OCI-LY3 (cell line): ENCODE results near the gene MAP2K7.

Source experiments
- H2AFZ ChIP-seq: fragments of 200-600, 300-600 bp; shearing (Covaris generic); 2 replicates; pipeline ENCODE4 v1.6.0; 2014; ENCODE audit warnings: antibody characterized with exemption, low read depth, low read length
- H3K27ac ChIP-seq: fragments of 200-600, 300-600 bp; sonication (generic); 2 replicates; pipeline ENCODE4 v1.5.1; 2014; ENCODE audit warnings: mild to moderate bottlenecking, low read length, moderate library complexity, mixed read lengths
- H3K27me3 ChIP-seq: fragments of 200-600, 300-600 bp; sonication (generic); 2 replicates; pipeline ENCODE4 v1.6.1; 2014; ENCODE audit warnings: low read depth, low read length, mixed read lengths
- H3K36me3 ChIP-seq: fragments of 200-600, 300-600 bp; sonication (generic); replicated peaks from 2 replicates; pipeline ENCODE3; 2014; ENCODE audit warnings: low read depth, low read length, mixed read lengths
- H3K4me1 ChIP-seq: fragments of 300-600, 200-600 bp; sonication (generic); 2 replicates; pipeline ENCODE4 v1.6.1; 2014; ENCODE audit warnings: low read length, mixed read lengths
- H3K4me2 ChIP-seq: fragments of 200-600, 300-600 bp; sonication (generic); 2 replicates; pipeline ENCODE4 v1.6.1; 2014; ENCODE audit warnings: low read length, mixed read lengths
- H3K4me3 ChIP-seq: fragments of 300-600, 200-600 bp; sonication (generic); 2 replicates; pipeline ENCODE4 v1.5.1; 2014; ENCODE audit warnings: antibody characterized with exemption, mild to moderate bottlenecking, low read length, moderate library complexity
- H3K79me2 ChIP-seq: fragments of 300-600, 200-600 bp; shearing (Covaris generic); 2 replicates; pipeline ENCODE4 v1.6.1; 2014; ENCODE audit warnings: mild to moderate bottlenecking, low read length, mixed read lengths
- H3K9ac ChIP-seq: fragments of 300-600, 200-600 bp; shearing (Covaris generic); 2 replicates; pipeline ENCODE4 v1.6.0; 2014; ENCODE audit warnings: mild to moderate bottlenecking, low read length, moderate library complexity
- H3K9me3 ChIP-seq: fragments of 200-600, 300-600 bp; shearing (Covaris generic); 2 replicates; pipeline ENCODE4 v1.6.1; 2014; ENCODE audit warnings: low read length, mixed read lengths; ENCODE audit not compliant: insufficient read depth
- H4K20me1 ChIP-seq: fragments of 200-600, 300-600 bp; sonication (generic); 2 replicates; pipeline ENCODE4 v1.6.1; 2016; ENCODE audit warnings: low read length, mixed read lengths; ENCODE audit not compliant: insufficient read depth
- CTCF ChIP-seq: fragments of 200-600, 300-600 bp; sonication (generic); IDR thresholded peaks from 2 replicates; pipeline ENCODE4 v1.5.1; 2014; ENCODE audit warnings: antibody characterized with exemption, low read length, low read depth
- EZH2phosphoT487 ChIP-seq: fragments of 200-600 bp; shearing (Covaris generic); IDR thresholded peaks from 2 replicates; pipeline ENCODE4 v1.6.1; 2018; ENCODE audit warnings: antibody characterized with exemption, mixed run types, low read depth

The MAP2K7 gene

GRCh38 chr19:7912697-7913564, 9.3 kb downstream of the MAP2K7 start:
- H3K36me3 ChIP-seq: peaks cover 21% of the 10 kb centered on the region
- H3K79me2 ChIP-seq: peaks cover 7% of the 10 kb centered on the region
- H3K4me1 ChIP-seq: peaks cover 6% of the 10 kb centered on the region; the same call in 1 of the 2 replicates
- H3K9me3 ChIP-seq: no peaks in the 10 kb centered on the region
- peaks cover 10% of the 10 kb centered on the region; the same call in 1 of the 2 replicates for H4K20me1 ChIP-seq
- TF ChIP-seq CTCF: no peak
- no peak for TF ChIP-seq EZH2phosphoT487
- H3K4me3 ChIP-seq: no peak overlapping the region
- no peak overlapping the region for H3K27ac ChIP-seq
- no peak overlapping the region for H3K9ac ChIP-seq
- H2AFZ ChIP-seq: no peak overlapping the region
- H3K27me3 ChIP-seq: no peaks in the 10 kb centered on the region
- H3K4me2 ChIP-seq: no peak overlapping the region

- Histone ChIP-seq H3K79me2 (peaks cover under 1% of the 10 kb centered on the region; the same call in 1 of the 2 replicates), H3K9ac (no peak overlapping the region), H3K4me2 (no peak overlapping the region), H3K36me3 (peaks cover 21% of the 10 kb centered on the region), H4K20me1 (peaks cover 4% of the 10 kb centered on the region; the same call in 1 of the 2 replicates), H2AFZ (no peak overlapping the region), H3K9me3 (no peaks in the 10 kb centered on the region), H3K4me3 (no peak overlapping the region), H3K27me3 (no peaks in the 10 kb centered on the region), H3K4me1 (peaks cover 6% of the 10 kb centered on the region; the same call in 1 of the 2 replicates), H3K27ac (no peak overlapping the region)
- no peak for TF ChIP-seq CTCF
- TF ChIP-seq EZH2phosphoT487: no peak
Observed at GRCh38 chr19:7913652-7914051, 10.0 kb downstream of the MAP2K7 start.

GRCh38 chr19:7914099-7914498, 10.4 kb downstream of the MAP2K7 start:
- H3K4me1 ChIP-seq: peaks cover 6% of the 10 kb centered on the region; the same call in 1 of the 2 replicates
- no peak overlapping the region for H3K4me2 ChIP-seq
- no peaks in the 10 kb centered on the region for H3K79me2 ChIP-seq
- H3K9ac ChIP-seq: no peak overlapping the region
- H4K20me1 ChIP-seq: peaks cover 2% of the 10 kb centered on the region; the same call in 1 of the 2 replicates
- H3K9me3 ChIP-seq: no peaks in the 10 kb centered on the region
- H2AFZ ChIP-seq: no peak overlapping the region
- H3K27ac ChIP-seq: no peak overlapping the region
- peaks cover 21% of the 10 kb centered on the region for H3K36me3 ChIP-seq
- no peak for TF ChIP-seq EZH2phosphoT487
- TF ChIP-seq CTCF: no peak
- no peak overlapping the region for H3K4me3 ChIP-seq
- H3K27me3 ChIP-seq: no peaks in the 10 kb centered on the region

- H3K79me2 ChIP-seq: no peaks in the 10 kb centered on the region
- peak within 1 kb of the TSS; percentile 81 for H3K4me2 ChIP-seq
- H2AFZ ChIP-seq: no peak within 1 kb of the TSS
Observed at GRCh38 chr19:7914598-7915045, 10.9 kb downstream of the MAP2K7 start, which contains the start of gene TGFBR3L. Gene TGFBR3L (plus strand): TSS chr19:7914830.

More at GRCh38 chr19:7914598-7915045, 10.9 kb downstream of the MAP2K7 start, which contains the start of gene TGFBR3L:
- 0 out of 2 replicates have a peak within 1 kb of the TSS, but pooled peaks have one; percentile 67 for H3K9ac ChIP-seq
- H3K4me1 ChIP-seq: peaks cover 7% of the 10 kb centered on the region; the same call in 1 of the 2 replicates
- H3K4me3 ChIP-seq: peak within 1 kb of the TSS; percentile 77
- H3K9me3 ChIP-seq: no peaks in the 10 kb centered on the region
- no peak for TF ChIP-seq CTCF
- no peak for TF ChIP-seq EZH2phosphoT487
- H4K20me1 ChIP-seq: no peaks in the 10 kb centered on the region; the same call in 1 of the 2 replicates
- H3K36me3 ChIP-seq: peaks cover 21% of the 10 kb centered on the region
- no peaks in the 10 kb centered on the region for H3K27me3 ChIP-seq
- no peak within 1 kb of the TSS for H3K27ac ChIP-seq
